ENCODE results near the gene NUP54. TPM values are rescaled to one million over a fixed set of nuclear protein-coding genes. Genes with fewer than 3 reads are reported as not detected.

The NUP54 gene
- total and polyA plus RNA-seq, 9 of the 15 experiments (the other 6 are each of a cell fraction or from before 2014, with no cell fraction given): 29.6 to 115 (median 67.7) TPM

DNA sequence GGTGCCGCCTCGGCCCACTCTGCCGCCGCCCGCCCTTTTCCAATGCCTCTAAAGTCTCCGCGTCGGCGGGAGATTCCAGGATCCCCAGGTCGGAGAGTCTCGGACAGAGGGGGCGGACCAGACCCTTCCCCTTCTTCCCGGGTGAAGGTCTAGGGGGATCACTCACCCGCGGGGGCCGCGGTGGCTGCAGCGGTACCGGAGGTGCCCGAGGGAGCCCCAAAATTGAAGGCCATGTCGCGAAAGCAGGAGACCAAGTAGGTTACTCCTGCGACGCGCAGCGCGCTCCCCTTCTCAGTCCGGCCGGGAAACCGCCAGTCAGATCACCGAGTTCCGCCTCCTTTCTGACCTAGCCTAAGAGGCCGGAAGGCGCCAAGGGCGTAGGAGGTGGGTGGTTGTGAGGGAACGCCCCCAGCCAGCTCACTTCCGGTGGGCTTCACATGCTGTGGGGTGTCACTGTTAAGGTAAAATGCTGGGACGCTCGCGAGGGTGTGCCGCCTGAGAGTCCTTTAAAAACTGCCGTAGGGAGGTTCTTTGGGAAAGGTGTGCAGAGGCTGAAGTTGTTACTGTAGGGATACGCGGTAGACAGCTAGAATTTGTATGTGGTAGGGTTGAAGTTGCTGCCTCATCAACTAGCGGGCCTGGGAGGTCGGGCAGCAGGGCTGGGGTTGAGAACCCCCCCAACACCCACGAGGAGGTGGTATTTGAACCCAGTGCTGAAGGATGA, at the start of gene NUP54 (continued):
- TF ChIP-seq, protein P1, sequence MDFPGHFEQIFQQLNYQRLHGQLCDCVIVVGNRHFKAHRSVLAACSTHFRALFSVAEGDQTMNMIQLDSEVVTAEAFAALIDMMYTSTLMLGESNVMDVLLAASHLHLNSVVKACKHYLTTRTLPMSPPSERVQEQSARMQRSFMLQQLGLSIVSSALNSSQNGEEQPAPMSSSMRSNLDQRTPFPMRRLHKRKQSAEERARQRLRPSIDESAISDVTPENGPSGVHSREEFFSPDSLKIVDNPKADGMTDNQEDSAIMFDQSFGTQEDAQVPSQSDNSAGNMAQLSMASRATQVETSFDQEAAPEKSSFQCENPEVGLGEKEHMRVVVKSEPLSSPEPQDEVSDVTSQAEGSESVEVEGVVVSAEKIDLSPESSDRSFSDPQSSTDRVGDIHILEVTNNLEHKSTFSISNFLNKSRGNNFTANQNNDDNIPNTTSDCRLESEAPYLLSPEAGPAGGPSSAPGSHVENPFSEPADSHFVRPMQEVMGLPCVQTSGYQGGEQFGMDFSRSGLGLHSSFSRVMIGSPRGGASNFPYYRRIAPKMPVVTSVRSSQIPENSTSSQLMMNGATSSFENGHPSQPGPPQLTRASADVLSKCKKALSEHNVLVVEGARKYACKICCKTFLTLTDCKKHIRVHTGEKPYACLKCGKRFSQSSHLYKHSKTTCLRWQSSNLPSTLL (IDR thresholded peaks at IDR 0.05): no peak
- no peak for TF ChIP-seq KHSRP (IDR thresholded peaks at IDR 0.05)
- TF ChIP-seq ESRRA (IDR thresholded peaks at IDR 0.05; ENCODE audit: borderline replicate concordance, low read depth): peak; percentile 85; the same call in 1 of the 2 replicates
- peak; percentile 94 for TF ChIP-seq RBM22 (IDR thresholded peaks at IDR 0.05; ENCODE audit: low read depth, low read length, poor library complexity, severe bottlenecking)
- no peak for TF ChIP-seq RBM15 (IDR thresholded peaks at IDR 0.05; ENCODE audit: insufficient read depth, low read length)
- TF ChIP-seq NCOA2 (IDR thresholded peaks at IDR 0.05; ENCODE audit: partially characterized antibody in 2 of 2): no peak
- TF ChIP-seq TCF7 (IDR thresholded peaks at IDR 0.05; ENCODE audit: borderline replicate concordance): 0 out of 2 replicates have a peak, but pooled peaks have one; percentile 51
- peak; percentile 35 to 42; a peak in 1 of 4 replicates for TF ChIP-seq ARNT (IDR thresholded peaks at IDR 0.05)
- no peak for TF ChIP-seq FOXM1 (IDR thresholded peaks at IDR 0.05; ENCODE audit: low read depth)
- TF ChIP-seq FOXM1 (CRISPR knock-in tag; IDR thresholded peaks at IDR 0.05; ENCODE audit: low read depth): 0 out of 2 replicates have a peak, but pooled peaks have one; percentile 29
- no peak for TF ChIP-seq FOS (IDR thresholded peaks at IDR 0.05; ENCODE audit: extremely low read depth, insufficient read length)
- TF ChIP-seq RAD51 (IDR thresholded peaks at IDR 0.05; ENCODE audit: borderline replicate concordance, low read depth): no peak
- TF ChIP-seq NFE2 (IDR thresholded peaks at IDR 0.05; ENCODE audit: low read depth): no peak; the same call in 1 of the 2 replicates
- TF ChIP-seq L3MBTL2 (IDR thresholded peaks at IDR 0.05): peak; percentile 83
- TF ChIP-seq KLF6 (CRISPR knock-in tag; IDR thresholded peaks at IDR 0.05; ENCODE audit: borderline replicate concordance): peak; percentile 8; the same call in 1 of the 2 replicates
- TF ChIP-seq BCL6 (CRISPR knock-in tag; IDR thresholded peaks at IDR 0.05): no peak
- TF ChIP-seq, protein P2, sequence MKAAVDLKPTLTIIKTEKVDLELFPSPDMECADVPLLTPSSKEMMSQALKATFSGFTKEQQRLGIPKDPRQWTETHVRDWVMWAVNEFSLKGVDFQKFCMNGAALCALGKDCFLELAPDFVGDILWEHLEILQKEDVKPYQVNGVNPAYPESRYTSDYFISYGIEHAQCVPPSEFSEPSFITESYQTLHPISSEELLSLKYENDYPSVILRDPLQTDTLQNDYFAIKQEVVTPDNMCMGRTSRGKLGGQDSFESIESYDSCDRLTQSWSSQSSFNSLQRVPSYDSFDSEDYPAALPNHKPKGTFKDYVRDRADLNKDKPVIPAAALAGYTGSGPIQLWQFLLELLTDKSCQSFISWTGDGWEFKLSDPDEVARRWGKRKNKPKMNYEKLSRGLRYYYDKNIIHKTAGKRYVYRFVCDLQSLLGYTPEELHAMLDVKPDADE (conservative IDR thresholded peaks at IDR 0.05; ENCODE audit: control insufficient read depth, low read depth, low read length): peak; percentile 81
- TF ChIP-seq MCM2 (IDR thresholded peaks at IDR 0.05; ENCODE audit: low read depth): no peak

Data from K562 (cell line).